Activated CD4-positive, CD25-positive, alpha-beta regulatory T cell treated with anti-CD3 and anti-CD28 coated beads, Interleukin-2, amount 50 U/mL, for 72 hours (primary cell): Measurements from ENCODE around the gene GPX2.
"Not testable (repeated sequence)": the region's sequence is repeated elsewhere in the genome, so short reads cannot be mapped to it uniquely, and the experiment has no call there.

Source experiments
- DNase-seq: peaks from one replicate; pipeline ENCODE4 v3.0.0; 2021

GPX2 gene

GRCh38 chr14:64938972-64939816, 3.4 kb downstream of the GPX2 start:
- DNase-seq = no peak

DNA sequence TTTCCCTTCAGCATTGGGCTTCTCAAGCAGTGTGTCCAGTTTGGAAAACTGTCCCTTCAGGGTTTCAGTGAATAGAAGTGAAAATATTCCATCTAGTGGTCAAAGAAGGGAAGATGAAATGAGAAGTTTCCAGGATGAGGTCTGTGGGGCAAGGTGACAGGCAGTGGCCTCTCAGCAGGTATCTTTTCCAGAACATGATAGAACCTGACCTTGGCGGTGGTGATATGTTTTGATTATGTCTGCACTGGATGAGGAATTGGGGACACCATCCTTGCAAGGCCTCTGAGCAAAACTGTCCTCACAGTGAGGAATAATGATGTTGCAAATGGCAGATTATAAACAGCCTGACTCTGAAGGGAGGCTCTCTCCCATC, 4.7 kb downstream of the GPX2 start:
- DNase-seq = no peak

- DNase-seq = no peak
Observed at GRCh38 chr14:64937171-64937820, 5.2 kb downstream of the GPX2 start.

- DNase-seq = no peak
Observed at GRCh38 chr14:64935508-64935907, 7.0 kb downstream of the GPX2 start.

- DNase-seq = no peak
Observed at GRCh38 chr14:64934338-64934929, 8.1 kb downstream of the GPX2 start.

DNA sequence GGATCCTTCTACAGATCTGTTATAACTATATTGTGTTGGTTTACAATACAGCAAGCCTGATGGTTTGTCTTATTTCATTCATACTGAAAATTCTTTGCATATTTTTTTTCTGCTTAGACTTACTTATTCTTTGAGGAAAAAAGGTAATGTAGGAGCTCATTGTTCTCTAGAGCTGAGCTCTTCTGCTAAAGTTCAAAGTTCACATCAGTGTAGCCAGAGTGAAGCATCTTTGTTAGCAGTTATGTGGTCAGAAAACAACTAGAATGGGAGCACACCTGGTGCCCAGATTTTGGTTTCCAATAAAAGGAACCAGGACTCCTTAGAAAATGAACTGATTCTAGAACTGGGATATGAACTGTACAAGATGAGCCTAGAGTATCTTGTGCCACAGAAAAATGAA, 10.3 kb downstream of the GPX2 start:
- DNase-seq = no peak

DNA sequence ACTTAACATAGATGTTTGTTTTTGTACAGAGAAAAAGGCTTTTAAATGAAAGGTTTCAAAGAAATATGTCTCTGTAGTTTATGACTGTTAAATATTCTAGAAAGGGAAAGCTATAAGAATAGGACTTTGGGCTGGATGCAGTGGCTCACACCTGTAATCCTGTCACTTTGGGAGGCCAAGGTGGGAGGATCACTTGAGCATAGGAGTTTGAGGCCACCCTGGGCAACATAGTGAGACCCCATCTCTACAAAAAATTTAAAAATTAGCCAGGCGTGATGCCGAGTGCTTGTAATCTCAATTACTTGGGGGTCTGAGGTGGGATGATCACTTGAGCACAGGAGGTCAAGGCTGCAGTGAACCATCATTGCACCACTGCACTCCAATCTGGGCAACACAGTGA, 11.4 kb downstream of the GPX2 start:
- no peak for DNase-seq

DNA sequence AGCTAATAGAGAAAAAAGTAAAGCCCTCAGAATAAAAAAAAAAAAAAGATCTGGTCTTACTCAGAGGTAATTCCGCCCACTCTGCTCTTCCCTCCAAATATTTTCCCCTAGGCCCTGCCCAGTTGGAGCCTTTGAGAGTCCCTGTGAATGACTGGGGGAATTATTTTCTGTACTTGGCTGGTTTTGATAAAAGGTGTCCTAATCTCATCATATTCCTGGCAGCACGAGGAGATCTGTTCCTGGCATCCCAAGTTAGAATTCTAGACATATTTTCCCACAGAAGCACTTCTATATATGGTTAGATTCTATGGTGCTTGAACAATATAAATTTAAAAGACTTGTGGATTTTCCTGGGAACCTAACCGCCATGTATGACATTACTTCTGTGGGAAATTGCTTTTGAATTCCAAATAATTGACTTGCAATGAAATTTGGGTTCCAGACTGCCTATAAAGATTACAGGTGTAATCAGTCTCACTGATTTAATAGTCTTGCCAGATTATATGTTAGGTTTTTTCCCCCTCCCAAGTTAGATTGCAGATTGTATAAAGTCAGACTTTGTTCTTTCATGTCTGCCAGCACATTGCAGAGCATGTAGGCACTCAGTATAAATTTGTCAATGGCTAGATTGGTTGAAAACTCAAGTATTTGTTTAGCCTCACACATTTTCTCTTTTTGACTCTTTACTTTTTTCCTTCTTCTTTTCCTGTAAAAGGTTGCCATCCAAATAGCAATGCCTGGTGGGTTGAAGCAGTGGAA, 12.3 kb downstream of the GPX2 start:
- DNase-seq = no peak

DNA sequence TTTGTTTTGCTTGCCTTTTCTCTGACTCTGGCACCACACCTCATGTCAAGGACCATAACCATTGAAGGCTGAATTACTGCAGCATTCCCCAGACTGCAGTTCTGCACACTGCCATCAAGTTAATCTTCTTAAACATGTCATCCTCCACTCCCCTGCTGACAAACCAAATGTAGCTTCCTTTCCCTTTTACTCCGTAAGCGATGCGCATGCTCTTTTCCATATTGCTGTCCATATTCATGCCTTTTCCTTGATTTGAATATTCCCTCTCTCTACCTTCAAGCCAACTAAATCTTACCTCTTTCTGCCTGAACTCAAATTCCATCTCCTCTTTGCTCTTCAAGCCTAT, 13.6 kb downstream of the GPX2 start:
- DNase-seq = no peak

- no peak for DNase-seq
Observed at GRCh38 chr14:64928239-64929013, 14.1 kb downstream of the GPX2 start.

DNA sequence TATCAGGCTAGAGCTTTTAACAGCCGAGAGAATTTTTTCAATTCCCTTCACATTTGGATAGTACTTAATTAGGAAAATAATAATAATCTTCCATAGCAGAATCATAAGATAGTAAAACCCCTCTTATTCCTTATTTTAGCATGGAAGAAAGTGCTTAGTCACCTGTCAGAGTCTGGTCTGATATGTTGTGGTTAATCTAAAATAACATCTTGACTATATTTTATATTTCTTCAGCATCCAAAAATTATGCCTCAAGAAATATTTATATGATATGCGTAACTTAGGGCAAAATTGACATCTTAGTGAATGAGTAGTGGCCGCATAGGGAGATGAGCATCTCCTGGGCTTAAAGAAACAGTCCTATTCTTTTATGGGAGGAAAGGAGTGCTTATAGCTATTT, 15.5 kb downstream of the GPX2 start:
- no peak for DNase-seq

- no peak for DNase-seq
Observed at GRCh38 chr14:64926398-64926995, 16.0 kb downstream of the GPX2 start.

GRCh38 chr14:64923015-64923414, 19.5 kb downstream of the GPX2 start:
- no peak for DNase-seq

DNA sequence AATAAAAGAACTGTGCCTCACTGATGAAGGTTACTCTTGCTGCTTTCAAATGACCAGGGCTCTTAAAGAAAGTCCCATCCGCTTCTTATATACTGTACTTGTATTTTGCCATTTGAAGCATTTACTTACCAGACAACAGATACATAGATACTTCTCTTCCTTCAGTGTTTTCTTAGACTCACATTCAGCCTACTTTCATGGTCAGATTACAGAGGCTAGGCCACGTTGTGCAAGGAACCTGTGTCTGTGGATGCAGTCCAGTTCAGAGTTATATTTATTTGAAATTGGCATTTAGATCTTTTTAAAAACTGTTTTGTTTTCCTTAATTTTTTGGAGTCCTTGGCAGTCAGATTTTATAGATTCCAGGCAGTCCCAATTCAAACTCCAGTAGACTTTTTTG, 22.1 kb downstream of the GPX2 start:
- DNase-seq = no peak

DNA sequence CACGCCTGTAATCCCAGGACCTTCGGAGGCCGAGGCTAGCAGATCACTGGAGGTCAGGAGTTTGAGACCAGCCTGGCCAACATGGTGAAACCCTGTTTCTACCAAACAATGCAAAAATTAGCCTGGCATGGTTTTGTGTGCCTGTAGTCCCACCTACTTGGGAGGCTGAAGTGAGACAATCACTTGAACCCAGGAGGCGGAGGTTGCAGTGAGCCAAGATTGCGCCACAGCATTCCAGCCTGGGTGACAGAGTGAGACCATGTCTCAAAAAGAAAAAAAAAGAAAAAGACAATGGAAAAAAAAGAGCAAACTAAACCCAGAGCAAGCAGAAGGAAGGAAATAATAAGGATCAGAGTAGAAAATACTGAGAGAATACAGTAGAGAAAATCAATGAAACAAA, 22.9 kb downstream of the GPX2 start:
- DNase-seq = no peak

- no peak for DNase-seq
Observed at GRCh38 chr14:64919215-64919614, 23.3 kb downstream of the GPX2 start.

GRCh38 chr14:64918216-64918615, 24.3 kb downstream of the GPX2 start:
- DNase-seq = no peak

GRCh38 chr14:64915797-64916196, 26.7 kb downstream of the GPX2 start:
- no peak for DNase-seq

GRCh38 chr14:64915029-64915424, 27.5 kb downstream of the GPX2 start:
- no peak for DNase-seq

DNA sequence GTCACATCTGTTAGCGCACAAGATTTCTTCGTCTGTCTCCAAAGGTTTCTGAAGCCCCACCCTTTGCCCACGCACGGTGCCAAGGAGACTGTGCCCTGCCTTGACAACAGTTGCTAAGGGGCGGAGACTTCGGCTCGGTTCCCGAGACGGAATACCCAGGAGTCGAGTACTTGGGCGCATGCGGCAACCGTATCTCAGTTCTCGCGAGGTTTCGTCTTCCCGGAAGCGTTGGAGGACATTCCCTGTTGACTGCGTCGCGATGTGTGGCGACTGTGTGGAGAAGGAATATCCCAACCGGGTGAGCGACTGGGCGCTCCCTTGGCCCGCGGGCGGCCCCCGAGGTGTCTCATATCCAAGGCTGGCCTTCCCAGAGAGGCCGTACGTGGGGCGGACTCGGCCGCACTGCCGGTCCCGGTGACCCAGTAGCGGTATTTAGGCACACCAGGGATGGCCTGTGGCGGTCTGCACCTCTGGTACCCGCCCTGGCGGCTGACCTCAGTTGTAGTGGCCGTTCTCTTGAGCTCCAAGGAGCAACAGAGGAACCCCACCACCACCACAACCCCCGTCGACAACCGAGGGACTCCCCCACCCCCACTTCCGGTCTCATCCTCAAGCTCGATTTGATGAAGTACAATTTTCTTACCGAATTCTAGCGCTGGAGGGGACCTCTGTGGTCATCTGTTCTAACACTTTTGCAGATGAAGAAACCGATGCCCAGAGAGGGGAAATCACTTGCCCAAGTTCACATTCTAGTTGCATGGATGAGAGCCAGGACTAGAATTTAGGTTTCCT, 28.1 kb downstream of the GPX2 start, which contains the start of gene CHURC1:
CHURC1 (plus strand) TSS at position 219 of the 792 bp plus-strand sequence; CDS start at position 260, 41 bp downstream.
- DNase-seq = peak; percentile 94

GRCh38 chr14:64913477-64913876, 29.1 kb downstream of the GPX2 start:
- not testable (repeated sequence) for DNase-seq
